Left cardiac atrium (tissue), 4 donors: ENCODE measurements around the gene GRIN2D. TPM values are rescaled to one million over a fixed set of nuclear protein-coding genes. Genes with fewer than 3 reads are reported as not detected.

Source experiments
- ATAC-seq, 2 donors: fragments of 200-7000 bp; cut with Tn5 transposase; one replicate each; pipeline ENCODE4 v1.9.1; 2020; ENCODE audit warnings: mild to moderate bottlenecking in 2 of 2, moderate library complexity in 2 of 2
- DNase-seq: peaks from one replicate; pipeline ENCODE4 v3.0.0-alpha.2; 2020
- intact Hi-C, 2 donors: fragments of 100-400 bp; cut with DNase I; formaldehyde crosslinking; loops; one replicate each; pipeline versions ENCODE4 v1.14.1 to v1.15.1; 2022 to 2023
- total RNA-seq, 2 donors: library from RNA; stranded (reverse); fragmentation: NEBNext Ultra II Directional; extraction: Animal tissue kit (Norgen Biotek cat#: 25700); gene quantifications; one replicate each; pipeline ENCODE4 v1.2.1, GENCODE V29; 2021
- donor health status: DM: no; HTN: yes; CAD: no.
- donor health status: DM: no; HTN: yes; CAD: no; lungs with severe emphysema.
- donor health status: DM: yes; HTN: yes; CAD: no.
- donor health status: Dilated cardiomyopathy.

The GRIN2D gene
- total RNA-seq, 2 donors from 2014 or later, result 0.39 to 0.47 TPM

- ATAC-seq (peak in 1 of 2 donors; percentile 24), DNase-seq (no peak)
- intact Hi-C loops, result no loop called here
Observed at GRCh38 chr19:48421548-48421947, 28.1 kb downstream of the GRIN2D start.

- no peak for DNase-seq
- intact Hi-C loops, result no loop called here
- peak; percentile 55 to 75 for ATAC-seq
Observed at GRCh38 chr19:48424694-48425219, 31.3 kb downstream of the GRIN2D start.

- no peak for DNase-seq
- ATAC-seq, result no peak
- intact Hi-C loops, result no loop called here
Observed at GRCh38 chr19:48428670-48429069, 35.2 kb downstream of the GRIN2D start.

DNA sequence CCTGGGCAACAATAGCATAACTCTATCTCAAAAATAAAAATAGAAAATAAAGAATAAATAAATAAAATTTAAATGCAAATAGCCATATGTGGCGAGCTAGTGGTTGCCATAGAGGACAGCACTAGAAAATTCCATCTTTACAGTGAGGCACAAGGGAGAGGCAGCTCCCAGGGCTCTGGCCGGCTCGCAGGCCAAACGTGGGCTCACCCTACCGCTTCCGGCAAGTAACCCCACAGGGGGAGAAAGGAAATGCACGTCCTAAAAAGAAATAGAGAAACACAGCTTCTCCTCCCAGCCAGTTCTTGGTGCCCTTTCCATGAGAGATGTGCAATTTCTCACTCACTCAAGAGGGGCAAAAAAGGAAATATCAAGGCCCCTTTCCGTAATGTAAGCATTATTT is 39.9 kb downstream of the GRIN2D start:
- no peak for ATAC-seq
- intact Hi-C loops, result no loop called here

GRCh38 chr19:48436586-48436985 is 43.1 kb downstream of the GRIN2D start:
- no peak for ATAC-seq
- no peak for DNase-seq
- intact Hi-C loops, result no loop called here

More for the DNA sequence above, 39.9 kb downstream of the GRIN2D start:
- DNase-seq, result no peak

DNA sequence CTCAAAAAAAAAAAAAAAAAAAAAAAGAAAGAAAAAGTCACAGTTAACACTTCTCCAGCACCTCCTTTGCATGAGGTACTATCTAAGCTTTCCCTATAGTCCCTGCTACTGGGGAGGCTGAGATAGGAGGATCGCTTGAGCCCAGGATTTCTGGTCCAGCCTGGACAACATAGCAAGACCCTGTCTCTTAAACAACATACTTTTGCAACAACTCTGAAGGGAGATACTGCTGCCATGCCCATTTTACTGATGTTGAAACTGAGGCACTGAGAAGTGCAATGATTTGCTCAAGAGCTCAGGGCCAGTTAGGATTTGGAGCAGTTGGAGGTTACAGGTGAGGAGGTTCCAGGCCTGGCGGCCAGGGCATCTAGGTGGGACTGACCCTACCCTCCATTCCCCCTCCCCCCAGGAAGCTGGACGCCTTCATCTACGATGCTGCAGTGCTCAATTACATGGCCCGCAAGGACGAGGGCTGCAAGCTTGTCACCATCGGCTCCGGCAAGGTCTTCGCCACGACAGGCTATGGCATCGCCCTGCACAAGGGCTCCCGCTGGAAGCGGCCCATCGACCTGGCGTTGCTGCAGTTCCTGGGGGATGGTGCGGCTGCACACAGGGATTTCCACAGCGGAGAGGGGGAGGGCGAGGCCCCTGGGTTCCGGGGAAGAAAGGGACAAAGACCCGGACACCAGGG is 48.0 kb downstream of the GRIN2D start:
- DNase-seq, result no peak
- no peak for ATAC-seq
- intact Hi-C loops, result no loop called here

- ATAC-seq (no peak), DNase-seq (no peak)
- intact Hi-C loops, result no loop called here
Observed at GRCh38 chr19:48442116-48443035, 48.9 kb downstream of the GRIN2D start.

DNA sequence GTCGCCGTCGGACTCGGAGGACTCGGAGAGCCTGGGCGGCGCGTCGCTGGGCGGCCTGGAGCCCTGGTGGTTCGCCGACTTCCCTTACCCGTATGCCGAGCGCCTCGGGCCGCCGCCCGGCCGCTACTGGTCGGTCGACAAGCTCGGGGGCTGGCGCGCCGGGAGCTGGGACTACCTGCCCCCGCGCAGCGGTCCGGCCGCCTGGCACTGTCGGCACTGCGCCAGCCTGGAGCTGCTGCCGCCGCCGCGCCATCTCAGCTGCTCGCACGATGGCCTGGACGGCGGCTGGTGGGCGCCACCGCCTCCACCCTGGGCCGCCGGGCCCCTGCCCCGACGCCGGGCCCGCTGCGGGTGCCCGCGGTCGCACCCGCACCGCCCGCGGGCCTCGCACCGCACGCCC is 49.8 kb downstream of the GRIN2D start:
- no peak for DNase-seq
- no peak for ATAC-seq
- intact Hi-C loops, result no loop called here

Other genes with a start within 250 kb of the GRIN2D start
- 1 to 10 TPM; 5.8 to 7.4 TPM for gene LIG1, start 223.3 kb upstream of the GRIN2D start, total RNA-seq
- 1 to 10 TPM; 4.6 to 6.2 TPM for gene ZSWIM9, start 223.0 kb upstream of the GRIN2D start, total RNA-seq
- gene CARD8, start 137.8 kb upstream of the GRIN2D start, total RNA-seq, result 10 to 100 TPM; 33.5 to 37.4 TPM
- under 1 TPM; 0.39 to 0.74 TPM for gene ZNF114, start 123.6 kb upstream of the GRIN2D start, total RNA-seq
- 10 to 100 TPM; 89.9 TPM for gene EMP3, start 68.1 kb upstream of the GRIN2D start, total RNA-seq
- 10 to 100 TPM; 30.5 to 43.0 TPM for gene TMEM143, start 29.7 kb upstream of the GRIN2D start, total RNA-seq
- not detected for gene SYNGR4, start 29.3 kb upstream of the GRIN2D start, total RNA-seq
- gene KDELR1, start 2.1 kb upstream of the GRIN2D start, total RNA-seq, result 100 to 1,000 TPM in 1 of 2 donors, 10 to 100 TPM in 1; 81.4 to 103 TPM
- 10 to 100 TPM; 18.1 to 24.9 TPM for gene GRWD1, start 52.3 kb downstream of the GRIN2D start, total RNA-seq
- under 1 TPM; 0.27 to 0.60 TPM for gene KCNJ14, start 61.9 kb downstream of the GRIN2D start, total RNA-seq
- gene CYTH2, start 75.7 kb downstream of the GRIN2D start, total RNA-seq, result 10 to 100 TPM; 29.0 to 32.5 TPM
- gene LMTK3, start 118.2 kb downstream of the GRIN2D start, total RNA-seq, result 1 to 10 TPM; 2.0 to 2.9 TPM
- under 1 TPM; 0.39 to 0.71 TPM for gene SULT2B1, start 158.5 kb downstream of the GRIN2D start, total RNA-seq
- not detected for gene SPACA4, start 213.1 kb downstream of the GRIN2D start, total RNA-seq
- gene FAM83E, start 221.4 kb downstream of the GRIN2D start, total RNA-seq, result under 1 TPM in 1 of 2 donors, not detected in 1; 0.32 TPM
- gene RPL18, start 225.5 kb downstream of the GRIN2D start, total RNA-seq, result 100 to 1,000 TPM; 674 to 678 TPM
- gene SPHK2, start 225.8 kb downstream of the GRIN2D start, total RNA-seq, result 1 to 10 TPM; 9.0 to 9.3 TPM
- gene DBP, start 243.7 kb downstream of the GRIN2D start, total RNA-seq, result 10 to 100 TPM in 1 of 2 donors, 1 to 10 TPM in 1; 2.0 to 15.1 TPM